IMR-90 (cell line): Measurements from ENCODE around the gene SPATA3. TPM values are rescaled to one million over a fixed set of nuclear protein-coding genes. Genes with fewer than 3 reads are reported as not detected.

Experiments used
- ATAC-seq: fragments of 200-7000 bp; cut with Tn5 transposase; 2 replicates; pipeline ENCODE4 v1.9.1; 2020; ENCODE audit warnings: low read depth, mild to moderate bottlenecking, moderate library complexity
- BruUV-seq: library from RNA; stranded (reverse); fragments of 400-500 nt; replicated peaks from 2 replicates; lab custom pipeline; 2021; lab: Mats Ljungman, UMichigan
- CTCF ChIA-PET: fragments of 300-600 bp; formaldehyde crosslinking; extraction: SDS; loops from one replicate; lab custom pipeline; 2021; ENCODE audit warnings: antibody characterized with exemption; lab: Yijun Ruan, JAX
- POLR2A ChIA-PET: fragments of 300-600 bp; sonication (Branson Sonifier 250); formaldehyde crosslinking; loops from one replicate; lab custom pipeline; 2022; ENCODE audit warnings: antibody characterized with exemption; ENCODE audit not compliant: unreplicated experiment; lab: Charles Lee
- DNase-seq: peaks from one replicate; pipeline ENCODE4 v3.0.0; 2013
- H2AFZ ChIP-seq: replicated peaks from 2 replicates; pipeline ENCODE3; 2013; ENCODE audit warnings: low read length, mild to moderate bottlenecking; ENCODE audit not compliant: poor library complexity
- H2AK5ac ChIP-seq: 2 replicates; pipeline ENCODE4 v1.6.1; 2013; ENCODE audit warnings: low read depth, low read length, inconsistent platforms
- H2AK9ac ChIP-seq: replicated peaks from 2 replicates; pipeline ENCODE3; 2013; ENCODE audit warnings: mild to moderate bottlenecking, low read depth, low read length, moderate library complexity; ENCODE audit not compliant: poor library complexity
- H2BK120ac ChIP-seq: 2 replicates; pipeline ENCODE4 v1.6.1; 2013; ENCODE audit warnings: low read depth, low read length, inconsistent platforms
- H2BK15ac ChIP-seq: 3 replicates; pipeline ENCODE4 v1.6.1; 2013; ENCODE audit warnings: low read depth, low read length, inconsistent platforms
- H2BK20ac ChIP-seq: 2 replicates; pipeline ENCODE4 v1.6.1; 2013; ENCODE audit warnings: low read depth, mild to moderate bottlenecking, inconsistent platforms, low read length, moderate library complexity
- H2BK5ac ChIP-seq: 2 replicates; pipeline ENCODE4 v1.6.1; 2013; ENCODE audit warnings: mild to moderate bottlenecking, low read depth, low read length, inconsistent platforms; ENCODE audit not compliant: poor library complexity, severe bottlenecking
- H3K14ac ChIP-seq: replicated peaks from 2 replicates; pipeline ENCODE4 v1.6.1; 2013; ENCODE audit warnings: low read depth, low read length, inconsistent platforms
- H3K18ac ChIP-seq: 2 replicates; pipeline ENCODE4 v1.6.1; 2013; ENCODE audit warnings: low read depth, low read length, control low read depth
- H3K23ac ChIP-seq: 2 replicates; pipeline ENCODE4 v1.6.1; 2013; ENCODE audit warnings: low read depth, low read length, inconsistent platforms
- H3K27ac ChIP-seq: 2 replicates; pipeline ENCODE4 v1.5.1; 2013; ENCODE audit warnings: mild to moderate bottlenecking, control low read depth, low read length; ENCODE audit not compliant: insufficient read depth
- H3K27me3 ChIP-seq: 2 replicates; pipeline ENCODE4 v1.6.1; 2013; ENCODE audit warnings: low read length; ENCODE audit not compliant: control insufficient read depth, insufficient read depth
- H3K36me3 ChIP-seq: 2 replicates; pipeline ENCODE4 v1.6.1; 2013; ENCODE audit warnings: low read length, mixed read lengths; ENCODE audit not compliant: control insufficient read depth, insufficient read depth
- H3K4ac ChIP-seq: 2 replicates; pipeline ENCODE4 v1.6.1; 2013; ENCODE audit warnings: low read depth, low read length, inconsistent platforms
- H3K4me1 ChIP-seq: 2 replicates; pipeline ENCODE4 v1.6.1; 2013; ENCODE audit warnings: low read length, mixed read lengths; ENCODE audit not compliant: control insufficient read depth, insufficient read depth
- H3K4me2 ChIP-seq: 2 replicates; pipeline ENCODE4 v1.6.1; 2013; ENCODE audit warnings: low read depth, mild to moderate bottlenecking, control low read depth, low read length, moderate library complexity
- H3K4me3 ChIP-seq: 2 replicates; pipeline ENCODE4 v1.5.1; 2013; ENCODE audit warnings: low read depth, mild to moderate bottlenecking, control low read depth, low read length, moderate library complexity; ENCODE audit not compliant: insufficient read depth
- H3K56ac ChIP-seq: 2 replicates; pipeline ENCODE4 v1.6.1; 2013; ENCODE audit warnings: low read length, inconsistent platforms; ENCODE audit not compliant: insufficient read depth; ENCODE audit errors: extremely low read depth
- H3K79me1 ChIP-seq, 2 experiments: 2 replicates each; pipeline ENCODE4 v1.6.1; 2013; ENCODE audit warnings: low read length in 2 of 2, inconsistent platforms in 1 of 2, low read depth in 1 of 2
- H3K9ac ChIP-seq: 2 replicates; pipeline ENCODE4 v1.6.1; 2013; ENCODE audit warnings: low read depth, low read length, control low read depth
- H3K9me1 ChIP-seq: 2 replicates; pipeline ENCODE4 v1.6.1; 2013; ENCODE audit warnings: low read length, inconsistent platforms; ENCODE audit not compliant: insufficient read depth
- H3K9me3 ChIP-seq: 2 replicates; pipeline ENCODE4 v1.6.1; 2013; ENCODE audit warnings: low read length; ENCODE audit not compliant: control insufficient read depth, insufficient read depth
- H4K20me1 ChIP-seq: 2 replicates; pipeline ENCODE4 v1.6.1; 2013; ENCODE audit warnings: low read length, inconsistent platforms; ENCODE audit not compliant: insufficient read depth
- H4K5ac ChIP-seq: 2 replicates; pipeline ENCODE4 v1.6.1; 2013; ENCODE audit warnings: mild to moderate bottlenecking, low read depth, low read length, control low read depth
- H4K8ac ChIP-seq, 2 experiments: 2 replicates each; pipeline ENCODE4 v1.6.1; 2013; ENCODE audit warnings: low read depth in 2 of 2, low read length in 2 of 2, control low read depth in 1 of 2, inconsistent platforms in 1 of 2
- H4K91ac ChIP-seq: 2 replicates; pipeline ENCODE4 v1.6.1; 2013; ENCODE audit warnings: low read depth, low read length, inconsistent platforms; ENCODE audit not compliant: insufficient read depth
- BHLHE40 ChIP-seq: fragments of 150-350 bp; IDR thresholded peaks from 2 replicates; pipeline ENCODE4 v1.6.1; 2016; ENCODE audit warnings: mild to moderate bottlenecking, low read depth, low read length
- CHD1 ChIP-seq: IDR thresholded peaks from 2 replicates; pipeline ENCODE4 v1.6.1; 2012; ENCODE audit warnings: low read depth, low read length, improper control_type of control experiment
- MAFK ChIP-seq: IDR thresholded peaks from 2 replicates; pipeline ENCODE4 v1.6.1; 2012; ENCODE audit warnings: low read depth, low read length, improper control_type of control experiment
- MAZ ChIP-seq: IDR thresholded peaks from 2 replicates; pipeline ENCODE4 v1.6.1; 2012; ENCODE audit warnings: low read depth, mild to moderate bottlenecking, low read length, improper control_type of control experiment, moderate library complexity, borderline replicate concordance
- MXI1 ChIP-seq: IDR thresholded peaks from 2 replicates; pipeline ENCODE4 v1.6.1; 2012; ENCODE audit warnings: low read depth, mild to moderate bottlenecking, low read length, moderate library complexity, borderline replicate concordance
- NFE2L2 ChIP-seq: fragments of 150-350 bp; IDR thresholded peaks from 2 replicates; pipeline ENCODE4 v1.6.1; 2016; ENCODE audit warnings: low read depth, mild to moderate bottlenecking, low read length
- POLR2A ChIP-seq: IDR thresholded peaks from 2 replicates; pipeline ENCODE4 v1.6.1; 2012; ENCODE audit warnings: mild to moderate bottlenecking, low read depth, low read length
- RAD21 ChIP-seq: IDR thresholded peaks from 2 replicates; pipeline ENCODE4 v1.6.1; 2012; ENCODE audit warnings: low read length, improper control_type of control experiment
- RCOR1 ChIP-seq: IDR thresholded peaks from 2 replicates; pipeline ENCODE4 v1.6.1; 2012; ENCODE audit warnings: mild to moderate bottlenecking, low read length, improper control_type of control experiment; ENCODE audit not compliant: insufficient replicate concordance
- SMC3 ChIP-seq: fragments of 150-350 bp; IDR thresholded peaks from 2 replicates; pipeline ENCODE4 v1.6.1; 2016; ENCODE audit warnings: low read depth, mild to moderate bottlenecking, antibody characterized with exemption, low read length, moderate library complexity
- WGBS, 2 experiments: methylation state at CpG; one replicate each; pipeline versions ENCODE4 v1.1.5 to v1.1.7; 2013; ENCODE audit warnings: missing lambda C conversion rate in 2 of 2; ENCODE audit not compliant: insufficient read length in 1 of 2; ENCODE audit errors: extremely low coverage in 2 of 2; 5-methylcytosine and 5-hydroxymethylcytosine counted together
- dilution Hi-C: fragments of 300-500 bp; cut with HindIII; formaldehyde crosslinking; loops from one replicate; pipeline ENCODE4 v1.14.3; 2018; ENCODE audit warnings: low sequenced_read_pairs; ENCODE audit not compliant: unreplicated experiment
- in situ Hi-C: fragments of 300-500 bp; cut with MboI; formaldehyde crosslinking; loops from 3 replicates; pipeline ENCODE4 v1.14.3; 2019; ENCODE audit warnings: low sequenced_read_pairs, inconsistent platforms, mixed read lengths
- intact Hi-C: fragments of 100-400 bp; cut with micrococcal nuclease; formaldehyde crosslinking; loops from 2 replicates; pipeline ENCODE4 v1.10.0; 2022
- polyA plus RNA-seq, 3 experiments: library from polyadenylated mRNA; depleted of rRNA; stranded (reverse); fragments of >200 nt; gene quantifications; 2 replicates each; pipeline ENCODE4 v1.2.3, GENCODE V29; 2012; ENCODE audit warnings: low replicate concordance in 1 of 3
- total RNA-seq: library from RNA; depleted of rRNA; stranded (reverse); fragments of >200 nt; gene quantifications from 2 replicates; pipeline ENCODE4 v1.2.3, GENCODE V29; 2012
- TF ChIP-seq, protein P1 (sequence below): fragments of 150-350 bp; IDR thresholded peaks from 2 replicates; pipeline ENCODE4 v1.6.1; 2016; ENCODE audit warnings: low read depth, mild to moderate bottlenecking, low read length, moderate library complexity, borderline replicate concordance
- TF ChIP-seq, protein P2 (sequence below): fragments of 150-350 bp; IDR thresholded peaks from 2 replicates; pipeline ENCODE4 v1.6.1; 2017; ENCODE audit warnings: mild to moderate bottlenecking, antibody characterized with exemption, low read length, low read depth

Gene SPATA3
- total and polyA plus RNA-seq, 2 of the 4 experiments (the other 2 are of a cell fraction), result not detected

DNA sequence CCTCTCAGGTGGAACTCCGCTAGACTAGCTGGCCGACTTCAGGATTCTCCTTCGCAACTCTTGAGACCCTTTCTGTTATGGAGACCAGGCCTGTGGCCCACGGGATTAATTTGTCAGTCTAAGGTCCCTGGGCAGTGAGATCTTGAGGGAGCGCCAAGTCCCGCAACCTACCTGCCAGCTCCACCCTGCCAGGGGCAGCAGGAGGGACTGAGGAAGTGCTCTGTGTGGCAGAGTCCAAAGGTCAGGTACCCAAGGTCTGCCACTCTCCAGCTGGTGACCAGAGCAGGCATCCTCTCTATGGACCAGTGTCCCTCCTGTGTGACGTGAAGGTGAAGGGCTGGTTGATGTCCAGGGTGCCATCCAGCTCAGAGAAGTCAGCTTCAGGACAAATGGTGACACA is 4.3 kb upstream of the SPATA3 start:
- TF ChIP-seq NFE2L2, result no peak
- TF ChIP-seq POLR2A, result no peak
- no peak for TF ChIP-seq RAD21
- no peak for TF ChIP-seq SMC3
- TF ChIP-seq, protein P1, sequence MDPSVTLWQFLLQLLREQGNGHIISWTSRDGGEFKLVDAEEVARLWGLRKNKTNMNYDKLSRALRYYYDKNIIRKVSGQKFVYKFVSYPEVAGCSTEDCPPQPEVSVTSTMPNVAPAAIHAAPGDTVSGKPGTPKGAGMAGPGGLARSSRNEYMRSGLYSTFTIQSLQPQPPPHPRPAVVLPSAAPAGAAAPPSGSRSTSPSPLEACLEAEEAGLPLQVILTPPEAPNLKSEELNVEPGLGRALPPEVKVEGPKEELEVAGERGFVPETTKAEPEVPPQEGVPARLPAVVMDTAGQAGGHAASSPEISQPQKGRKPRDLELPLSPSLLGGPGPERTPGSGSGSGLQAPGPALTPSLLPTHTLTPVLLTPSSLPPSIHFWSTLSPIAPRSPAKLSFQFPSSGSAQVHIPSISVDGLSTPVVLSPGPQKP, result no peak
- TF ChIP-seq BHLHE40, result no peak
- TF ChIP-seq RCOR1, result no peak
- no peak for TF ChIP-seq CHD1
- no peak for TF ChIP-seq MAZ
- TF ChIP-seq MXI1, result no peak
- TF ChIP-seq MAFK, result no peak
- TF ChIP-seq, protein P2, sequence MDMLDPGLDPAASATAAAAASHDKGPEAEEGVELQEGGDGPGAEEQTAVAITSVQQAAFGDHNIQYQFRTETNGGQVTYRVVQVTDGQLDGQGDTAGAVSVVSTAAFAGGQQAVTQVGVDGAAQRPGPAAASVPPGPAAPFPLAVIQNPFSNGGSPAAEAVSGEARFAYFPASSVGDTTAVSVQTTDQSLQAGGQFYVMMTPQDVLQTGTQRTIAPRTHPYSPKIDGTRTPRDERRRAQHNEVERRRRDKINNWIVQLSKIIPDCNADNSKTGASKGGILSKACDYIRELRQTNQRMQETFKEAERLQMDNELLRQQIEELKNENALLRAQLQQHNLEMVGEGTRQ, result no peak
- no peak overlapping the region for H2BK20ac ChIP-seq
- H3K4me1 ChIP-seq, result no peaks in the 10 kb centered on the region
- no peak overlapping the region for H2AK5ac ChIP-seq
- no peaks in the 10 kb centered on the region for H3K36me3 ChIP-seq
- no peak overlapping the region for H2BK120ac ChIP-seq
- no peak for DNase-seq
- H2BK5ac ChIP-seq, result no peak overlapping the region
- no peak overlapping the region for H2AK9ac ChIP-seq
- no peaks in the 10 kb centered on the region for H3K9me3 ChIP-seq
- no peak overlapping the region for H2BK15ac ChIP-seq
- no peak overlapping the region for H3K23ac ChIP-seq
- no peak overlapping the region for H3K4me2 ChIP-seq
- intact Hi-C loops, result no loop called here
- H3K9me1 ChIP-seq, result no peaks in the 10 kb centered on the region
- no peak overlapping the region for H3K4me3 ChIP-seq
- H2AFZ ChIP-seq, result no peak overlapping the region
- no peak overlapping the region for H4K5ac ChIP-seq
- 60% methylated on average over 2 of the region's 7 CpGs; no CpG with 5 or more reads in 1 of the 2 experiments for WGBS, 2 experiments
- no peak overlapping the region for H3K18ac ChIP-seq
- POLR2A ChIA-PET, result no interaction called here
- dilution Hi-C loops, result no loop called here
- H3K79me1 ChIP-seq, result no peaks in the 10 kb centered on the region
- no peak overlapping the region for H3K56ac ChIP-seq
- no peak overlapping the region for H3K14ac ChIP-seq
- CTCF ChIA-PET, result interaction anchor here (1.1 to 1.3 kb wide), 2 partner anchors 89 to 143 kb away, joined by 3 read pairs; no protein-coding TSS in a partner anchor
- H3K27me3 ChIP-seq, result peaks cover 45% of the 10 kb centered on the region
- no peaks in the 10 kb centered on the region for H4K20me1 ChIP-seq
- BruUV-seq, result no TSS peak
- in situ Hi-C loops, result no loop called here
- no peak overlapping the region for H4K8ac ChIP-seq
- H3K4ac ChIP-seq, result no peak overlapping the region
- no peak overlapping the region for H3K27ac ChIP-seq
- ATAC-seq, result no peak
- no peak overlapping the region for H3K9ac ChIP-seq
- no peak overlapping the region for H4K91ac ChIP-seq
